ENCODE results near the gene DDX6. TPM values are rescaled to one million over a fixed set of nuclear protein-coding genes. Genes with fewer than 3 reads are reported as not detected.
A peak's percentile ranks its signal among the peaks of the same experiment; 100 is the strongest.
"Not testable (repeated sequence)": the region's sequence is repeated elsewhere in the genome, so short reads cannot be mapped to it uniquely, and the experiment has no call there.

Gene DDX6
- polyA plus RNA-seq, 6 donors from 2014 or later, result 71.3 to 140 (median 124) TPM

DNA sequence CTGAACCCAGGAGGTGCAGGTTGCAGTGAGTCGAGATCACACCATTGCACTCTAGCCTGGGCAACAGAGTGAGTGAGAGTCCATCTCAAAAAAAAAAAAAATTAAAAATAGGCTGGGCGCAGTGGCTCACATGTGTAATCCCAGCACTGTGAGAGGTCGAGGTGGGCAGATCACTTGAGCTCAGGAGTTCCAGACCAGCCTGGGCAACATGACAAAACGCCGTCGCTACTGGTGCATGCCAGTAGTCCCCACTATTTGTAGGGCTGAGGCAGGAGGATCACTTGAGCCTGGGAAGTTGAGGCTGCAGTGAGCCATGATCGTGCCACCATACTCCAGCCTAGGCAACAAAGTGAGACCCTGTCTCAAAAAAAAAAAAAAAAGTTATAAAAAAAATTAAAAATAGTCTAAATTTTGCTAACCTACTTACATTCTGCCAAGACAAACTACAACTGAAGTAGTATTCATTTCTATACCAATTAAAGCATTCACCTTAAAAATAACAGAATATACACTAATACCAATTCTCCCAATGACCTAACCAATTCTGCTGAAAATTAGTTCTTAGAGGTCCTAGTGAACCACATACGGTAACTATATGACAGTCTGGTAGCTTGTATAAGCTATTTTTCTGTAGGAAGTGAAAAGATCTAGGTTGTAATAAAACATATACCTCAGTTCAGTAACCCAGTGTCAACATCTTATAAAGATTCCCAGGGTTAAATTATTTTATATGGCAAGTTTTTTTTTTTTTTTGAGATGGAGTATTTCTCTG is 7.1 kb downstream of the DDX6 start:
- H3K36me3 Mint-ChIP-seq, result peaks cover 5 to 7% of the 10 kb centered on the region in 2 donors
- H3K9me3 Mint-ChIP-seq, result no peaks in the 10 kb centered on the region
- DNase-seq (no peak), ATAC-seq (ENCODE audit: low read depth in 2 of 2) (no peak)
- peak overlapping the region in 3 of 8 donors; percentile 9 to 26 (median 12) for H3K4me3 Mint-ChIP-seq
- peak overlapping the region in 2 of 6 donors; percentile 74 to 82 for H3K27ac Mint-ChIP-seq
- no peaks in the 10 kb centered on the region for H3K27me3 Mint-ChIP-seq
- peaks cover 16 to 68% (median 30%) of the 10 kb centered on the region in 3 donors for H3K4me1 Mint-ChIP-seq

DNA sequence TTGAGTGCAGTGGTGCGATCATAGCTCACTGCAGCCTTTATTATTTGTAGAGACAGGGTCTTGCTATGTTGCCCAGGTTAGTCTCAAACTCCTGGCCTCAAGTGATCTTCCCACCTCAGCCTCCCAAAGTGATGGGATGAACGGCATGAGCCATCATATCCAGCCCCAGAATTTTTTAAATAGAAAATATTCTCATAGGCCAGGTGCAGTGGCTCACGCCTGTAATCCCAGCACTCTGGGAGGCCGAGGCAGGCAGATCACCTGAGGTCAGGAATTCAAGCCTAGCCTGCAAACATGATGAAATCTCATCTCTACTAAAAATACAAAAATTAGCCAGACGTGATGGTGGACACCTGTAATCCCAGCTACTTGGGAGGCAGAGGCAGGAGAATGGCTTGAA is 7.6 kb downstream of the DDX6 start:
- H3K4me1 Mint-ChIP-seq, result peaks cover 16 to 64% (median 34%) of the 10 kb centered on the region in 3 donors

DNA sequence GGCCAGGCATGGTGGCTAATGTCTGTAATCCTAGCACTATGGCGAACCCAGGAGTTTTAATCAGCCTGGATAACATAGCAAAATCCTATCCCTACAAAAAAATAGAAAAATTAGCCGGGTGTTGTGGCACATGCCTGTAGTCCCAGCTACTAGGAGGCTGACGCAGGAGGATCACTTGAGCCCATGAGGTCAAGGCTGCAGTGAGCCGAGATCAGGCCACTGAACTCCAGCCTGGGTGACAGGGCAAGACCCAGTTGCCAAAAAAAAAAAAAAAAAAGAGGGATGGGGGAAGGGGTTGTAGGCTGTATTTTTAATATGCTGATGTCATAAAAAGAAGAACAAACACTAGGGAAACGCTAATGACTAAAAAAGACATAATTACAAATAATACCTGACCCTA is 12.1 kb downstream of the DDX6 start:
- no peaks in the 10 kb centered on the region for H3K27me3 Mint-ChIP-seq
- H3K9me3 Mint-ChIP-seq, result no peaks in the 10 kb centered on the region
- H3K4me3 Mint-ChIP-seq, result no peak overlapping the region
- peaks cover 7 to 26% of the 10 kb centered on the region in 2 donors for H3K36me3 Mint-ChIP-seq
- peak overlapping the region in 3 of 6 donors; percentile 77 to 83 (median 78) for H3K27ac Mint-ChIP-seq
- no peak for ATAC-seq (ENCODE audit: low read depth in 2 of 2)
- peaks cover 25 to 52% (median 50%) of the 10 kb centered on the region in 3 donors for H3K4me1 Mint-ChIP-seq
- no peak for DNase-seq

More for the DNA sequence above, 7.6 kb downstream of the DDX6 start:
- Mint-ChIP-seq H3K27ac (peak overlapping the region in 2 of 6 donors; percentile 81 to 82), H3K4me3 (peak overlapping the region in 1 of 8 donors; percentile 62)
- ATAC-seq (ENCODE audit: low read depth in 2 of 2); H3K27me3 Mint-ChIP-seq; H3K36me3 Mint-ChIP-seq; DNase-seq; H3K9me3 Mint-ChIP-seq: not testable (repeated sequence)

DNA sequence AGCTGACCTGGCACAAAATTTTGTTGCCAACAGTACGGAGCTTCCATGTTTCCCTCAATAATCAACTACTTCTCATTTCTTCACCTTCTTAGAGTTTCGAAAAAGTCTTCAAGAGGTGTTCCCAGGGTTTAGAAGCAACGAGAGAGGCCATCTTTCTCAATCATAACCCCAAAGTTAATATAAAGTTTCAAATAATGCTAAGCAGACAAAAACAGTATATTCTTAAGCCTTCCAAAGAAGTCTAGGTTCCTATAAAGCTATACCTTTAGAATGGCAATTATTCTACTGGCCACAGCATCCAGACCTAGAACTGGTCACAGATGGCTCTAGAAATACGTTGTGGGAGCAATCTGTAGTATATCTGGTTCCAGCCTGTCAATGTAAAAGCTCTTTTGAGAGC is 16.9 kb downstream of the DDX6 start:
- Mint-ChIP-seq H3K4me3 (peak overlapping the region in 1 of 8 donors; percentile 29), H3K9me3 (no peaks in the 10 kb centered on the region), H3K27ac (peak overlapping the region in 4 of 6 donors; percentile 29 to 91 (median 72)), H3K4me1 (peaks cover 44 to 74% (median 72%) of the 10 kb centered on the region in 3 donors), H3K36me3 (peaks cover 0 to 21% of the 10 kb centered on the region in 2 donors), H3K27me3 (no peaks in the 10 kb centered on the region)
- no peak for DNase-seq
- no peak for ATAC-seq (ENCODE audit: low read depth in 2 of 2)

DNA sequence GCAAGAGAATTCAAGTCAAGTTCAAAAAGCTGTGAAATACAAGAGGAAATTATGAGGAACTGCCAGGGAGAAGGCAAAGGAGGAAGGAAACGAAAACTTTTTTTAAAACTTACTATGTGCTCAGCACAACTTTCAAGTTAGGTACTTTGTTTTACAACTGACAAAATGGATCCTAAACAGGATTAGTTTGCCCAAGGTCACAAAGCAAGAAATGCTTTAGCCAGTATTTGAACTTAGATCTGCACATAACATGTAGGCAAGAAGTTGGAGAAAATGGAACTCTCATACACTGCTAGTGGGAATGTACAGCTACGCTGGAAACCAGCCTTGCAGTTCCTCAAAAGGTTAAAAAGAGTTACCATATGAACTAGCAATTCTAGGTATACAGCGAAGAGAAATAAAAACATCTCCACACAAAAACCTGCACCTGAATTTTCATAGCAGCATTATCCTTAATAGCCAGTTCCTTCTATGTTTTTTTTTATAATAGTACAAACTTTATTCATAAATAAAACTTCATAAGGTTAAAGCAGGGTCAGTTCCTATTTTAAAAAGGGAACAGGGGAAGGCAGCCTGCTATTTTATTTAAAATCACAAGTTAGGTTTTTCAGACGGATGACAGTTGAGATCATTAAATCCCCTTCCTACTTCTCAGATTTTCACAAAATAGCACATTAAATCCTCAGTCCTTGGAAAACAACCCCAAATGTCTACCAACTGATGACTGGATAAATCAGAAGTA is 19.2 kb downstream of the DDX6 start:
- Mint-ChIP-seq H3K36me3 (peaks cover 0 to 11% of the 10 kb centered on the region in 2 donors), H3K27ac (peak overlapping the region; percentile 29 to 91 (median 80)), H3K4me1 (peaks cover 44 to 83% (median 62%) of the 10 kb centered on the region in 3 donors), H3K4me3 (peak overlapping the region in 7 of 8 donors; percentile 44 to 88 (median 71)), H3K27me3 (no peaks in the 10 kb centered on the region), H3K9me3 (no peaks in the 10 kb centered on the region)
- ATAC-seq (ENCODE audit: low read depth in 2 of 2), result peak; percentile 30 to 36
- DNase-seq, result no peak

DNA sequence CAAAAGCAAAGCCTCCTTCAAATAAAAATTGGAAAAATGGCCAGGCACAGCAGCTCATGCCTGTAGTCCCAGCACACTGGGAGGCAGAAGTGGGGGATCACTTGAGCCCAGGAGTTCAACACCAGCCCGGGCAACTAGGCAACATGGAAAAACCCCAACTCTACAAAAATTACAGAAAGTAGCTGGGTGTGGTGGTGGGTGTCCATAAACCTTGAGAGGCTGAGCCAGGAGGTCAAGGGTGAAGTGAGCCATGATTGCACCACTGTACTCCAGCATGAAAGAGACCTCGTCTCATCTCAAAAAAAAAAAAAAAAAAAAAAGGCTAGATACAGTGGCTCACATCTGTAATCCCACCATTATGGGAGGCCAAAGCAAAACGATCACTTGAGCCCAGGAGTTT is 22.3 kb downstream of the DDX6 start:
- H3K4me3 Mint-ChIP-seq, result peak overlapping the region in 3 of 8 donors; percentile 0 to 42 (median 41)
- peaks cover 38 to 84% (median 45%) of the 10 kb centered on the region in 3 donors for H3K4me1 Mint-ChIP-seq
- no peak for DNase-seq
- H3K27ac Mint-ChIP-seq, result peak overlapping the region in 5 of 6 donors; percentile 38 to 77 (median 55)
- no peak for ATAC-seq (ENCODE audit: low read depth in 2 of 2)
- H3K36me3 Mint-ChIP-seq, result peaks cover 0 to 6% of the 10 kb centered on the region in 2 donors
- no peaks in the 10 kb centered on the region for H3K9me3 Mint-ChIP-seq
- H3K27me3 Mint-ChIP-seq, result no peaks in the 10 kb centered on the region

DNA sequence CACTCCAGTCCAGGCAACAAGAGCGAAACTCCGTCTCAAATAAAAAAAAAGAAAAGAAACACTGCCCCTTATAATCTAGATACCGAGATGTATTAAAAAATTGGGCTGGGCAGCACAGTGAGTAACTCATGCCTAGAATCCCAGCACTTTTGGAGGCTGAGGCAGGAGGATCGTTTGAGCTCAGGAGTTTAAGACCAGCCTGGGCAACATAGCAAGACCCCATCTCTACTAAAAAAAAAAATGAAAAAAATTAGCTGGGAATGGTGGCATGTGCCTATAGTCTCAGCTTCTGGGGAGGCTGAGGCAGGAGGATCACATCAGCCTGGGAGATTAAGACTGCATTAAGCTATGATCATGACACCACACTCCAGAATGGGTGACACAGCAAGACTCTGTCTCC is 24.9 kb downstream of the DDX6 start:
- DNase-seq (no peak), ATAC-seq (ENCODE audit: low read depth in 2 of 2) (no peak)
- Mint-ChIP-seq H3K27ac (peak overlapping the region in 1 of 6 donors; percentile 63), H3K36me3 (peaks cover 7 to 12% of the 10 kb centered on the region in 2 donors), H3K4me3 (no peak overlapping the region), H3K4me1 (peaks cover 23 to 57% (median 23%) of the 10 kb centered on the region in 3 donors), H3K9me3 (no peaks in the 10 kb centered on the region), H3K27me3 (no peaks in the 10 kb centered on the region)

DNA sequence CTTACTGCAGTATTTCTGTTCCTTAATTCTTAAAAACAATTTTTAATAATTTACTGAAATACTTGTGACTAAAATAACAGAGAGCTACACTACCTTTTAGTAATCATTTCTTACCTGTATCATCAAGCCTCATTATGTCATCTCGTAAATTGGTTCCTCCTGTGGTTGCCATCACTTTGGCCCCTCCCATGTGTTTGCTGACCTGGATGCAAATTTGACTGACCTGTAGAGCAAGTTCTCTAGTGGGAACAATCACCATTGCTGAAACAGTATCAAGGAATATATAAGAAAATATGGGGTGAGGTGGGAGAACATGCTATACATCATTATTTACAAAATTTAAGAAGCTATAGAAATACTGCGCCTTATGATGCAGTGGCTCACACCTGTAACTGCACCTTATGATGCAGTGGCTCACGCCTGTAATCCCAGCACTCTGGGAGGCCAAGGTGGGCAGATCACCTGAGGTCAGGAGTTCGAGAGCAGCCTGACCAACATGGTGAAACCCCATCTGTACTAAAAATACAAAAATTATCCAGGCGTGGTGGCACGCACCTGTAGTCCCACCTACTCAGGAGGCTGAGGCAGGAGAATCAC is 25.8 kb downstream of the DDX6 start:
- not testable (repeated sequence) for H3K4me3 Mint-ChIP-seq; H3K27me3 Mint-ChIP-seq; H3K9me3 Mint-ChIP-seq; DNase-seq; ATAC-seq (ENCODE audit: low read depth in 2 of 2)
- peaks cover 15 to 49% (median 19%) of the 10 kb centered on the region in 3 donors for H3K4me1 Mint-ChIP-seq
- peak overlapping the region in 2 of 6 donors; percentile 44 to 88 for H3K27ac Mint-ChIP-seq
- peaks cover 7 to 12% of the 10 kb centered on the region in 2 donors for H3K36me3 Mint-ChIP-seq

DNA sequence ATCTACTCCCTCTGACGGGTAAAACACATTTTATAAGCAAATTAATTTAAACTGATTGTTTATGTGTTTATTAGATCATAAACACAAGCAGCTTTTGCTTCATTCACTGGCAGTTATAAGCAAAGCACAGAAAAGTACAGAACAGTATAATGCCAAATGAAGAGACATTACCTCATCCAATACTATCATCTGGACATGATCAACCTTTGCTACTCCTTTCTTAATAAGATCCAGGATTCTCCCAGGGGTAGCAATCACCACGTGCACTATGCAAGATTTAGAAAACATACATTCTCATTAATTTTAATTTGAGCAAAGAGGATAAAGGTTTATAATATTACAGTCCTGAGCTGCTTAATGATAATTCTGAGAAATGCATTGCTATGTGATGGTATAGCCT is 27.9 kb downstream of the DDX6 start:
- H3K27me3 Mint-ChIP-seq, result no peaks in the 10 kb centered on the region
- no peak overlapping the region for H3K27ac Mint-ChIP-seq

DNA sequence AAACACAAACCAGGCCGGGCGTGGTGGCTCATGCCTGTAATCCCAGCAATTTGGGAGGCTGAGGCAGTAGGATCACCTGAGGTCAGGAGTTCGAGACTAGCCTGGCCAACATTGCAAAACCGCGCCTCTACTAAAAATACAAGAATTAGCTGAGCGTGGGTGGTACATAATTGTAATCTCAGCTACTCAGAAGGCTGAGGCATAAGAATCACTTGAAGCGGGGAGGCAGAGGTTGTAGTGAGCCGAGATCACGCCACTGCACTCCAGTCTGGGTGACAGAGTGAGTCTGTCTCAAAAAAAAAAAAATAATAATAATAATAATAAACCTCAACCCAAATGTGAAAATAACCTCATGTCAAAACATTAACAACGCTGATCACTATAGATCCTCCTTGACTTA is 29.0 kb downstream of the DDX6 start:
- peak overlapping the region in 1 of 6 donors; percentile 93 for H3K27ac Mint-ChIP-seq
- H3K4me1 Mint-ChIP-seq, result peaks cover 4 to 20% (median 7%) of the 10 kb centered on the region in 3 donors
- not testable (repeated sequence) for ATAC-seq (ENCODE audit: low read depth in 2 of 2); H3K27me3 Mint-ChIP-seq; H3K9me3 Mint-ChIP-seq; DNase-seq; H3K4me3 Mint-ChIP-seq
- H3K36me3 Mint-ChIP-seq, result peaks cover 7 to 14% of the 10 kb centered on the region in 2 donors

More for the DNA sequence above, 27.9 kb downstream of the DDX6 start:
- DNase-seq (no peak), ATAC-seq (ENCODE audit: low read depth in 2 of 2) (no peak)
- Mint-ChIP-seq H3K4me3 (no peak overlapping the region), H3K9me3 (no peaks in the 10 kb centered on the region), H3K36me3 (peaks cover 7 to 15% of the 10 kb centered on the region in 2 donors), H3K4me1 (peaks cover 5 to 29% (median 8%) of the 10 kb centered on the region in 3 donors)

DNA sequence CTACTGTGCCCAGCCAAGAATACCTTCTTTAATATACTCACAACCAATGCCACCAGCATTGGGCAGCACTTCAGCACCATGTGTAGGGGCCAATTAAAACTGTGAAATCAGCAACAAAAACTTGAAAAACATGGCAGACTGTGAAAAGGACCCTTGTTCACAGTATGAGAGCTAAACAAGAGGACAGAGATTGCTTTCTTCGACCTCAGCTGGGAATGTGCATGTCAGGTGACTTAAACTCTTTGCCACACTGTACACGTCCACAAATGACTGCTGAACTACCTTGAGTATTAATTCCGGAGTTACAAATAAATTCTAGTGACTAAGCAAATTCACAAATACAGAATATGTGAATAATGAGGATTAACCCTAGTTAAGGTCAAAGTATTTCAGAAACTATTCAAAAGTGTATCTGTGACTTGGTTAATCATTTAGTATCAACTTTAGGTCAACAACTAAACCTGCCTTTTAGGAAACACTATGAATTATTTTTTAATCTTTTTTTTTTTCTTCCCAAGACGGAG is 33.0 kb downstream of the DDX6 start:
- Mint-ChIP-seq H3K4me1 (peaks cover 0 to 4% (median 4%) of the 10 kb centered on the region in 3 donors), H3K4me3 (no peak overlapping the region), H3K36me3 (peaks cover 7 to 31% of the 10 kb centered on the region in 2 donors), H3K9me3 (no peaks in the 10 kb centered on the region), H3K27me3 (no peaks in the 10 kb centered on the region), H3K27ac (peak overlapping the region in 2 of 6 donors; percentile 27 to 42)
- ATAC-seq (ENCODE audit: low read depth in 2 of 2), result no peak
- DNase-seq, result no peak

DNA sequence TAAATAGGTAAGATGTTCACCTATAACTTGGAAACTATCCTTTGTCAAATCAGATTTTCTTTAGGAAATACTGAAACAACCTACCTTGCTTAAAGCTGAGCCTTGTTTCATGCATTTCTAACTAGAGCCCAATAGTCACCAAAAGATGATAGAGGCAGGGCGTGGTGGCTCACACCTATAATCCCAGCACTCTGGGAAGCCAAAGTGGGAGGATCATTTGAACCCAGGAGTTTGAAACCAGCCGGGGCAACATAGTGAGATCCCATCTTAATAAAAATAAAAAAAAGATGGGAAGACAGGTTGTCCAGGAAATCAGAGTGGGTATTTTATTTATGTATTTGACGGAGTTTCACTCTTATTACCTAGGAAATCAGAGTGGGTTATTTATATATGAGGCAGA is 38.3 kb downstream of the DDX6 start:
- no peak for DNase-seq
- Mint-ChIP-seq H3K9me3 (no peaks in the 10 kb centered on the region), H3K27me3 (no peaks in the 10 kb centered on the region), H3K36me3 (peaks cover 0 to 35% of the 10 kb centered on the region in 2 donors), H3K4me3 (no peak overlapping the region), H3K27ac (peak overlapping the region in 1 of 6 donors; percentile 45), H3K4me1 (peaks cover 0 to 7% (median 0%) of the 10 kb centered on the region in 3 donors)
- ATAC-seq (ENCODE audit: low read depth in 2 of 2), result no peak

DNA sequence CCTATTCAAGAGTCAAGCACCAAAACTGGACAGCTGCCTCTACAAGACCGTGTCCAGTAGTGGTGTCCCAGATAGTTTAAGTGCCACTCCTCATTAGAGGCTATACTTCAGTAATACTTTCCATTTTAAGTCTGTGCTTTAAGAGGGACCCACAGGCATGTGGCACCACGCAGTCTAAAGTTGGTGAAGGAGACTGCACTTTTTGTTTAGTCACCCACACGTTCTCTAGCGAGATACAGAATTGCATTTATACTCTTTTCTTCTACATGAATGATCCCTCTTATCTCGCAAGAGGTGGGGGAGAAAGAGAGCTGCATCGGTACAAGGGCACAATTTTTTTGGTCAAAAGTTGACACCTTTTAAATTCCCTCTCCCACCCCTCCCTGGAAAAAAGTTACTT is 41.5 kb downstream of the DDX6 start:
- no peak for ATAC-seq (ENCODE audit: low read depth in 2 of 2)
- Mint-ChIP-seq H3K27ac (peak overlapping the region in 3 of 6 donors; percentile 20 to 71 (median 60)), H3K9me3 (no peaks in the 10 kb centered on the region), H3K36me3 (peaks cover 0 to 25% of the 10 kb centered on the region in 2 donors), H3K27me3 (no peaks in the 10 kb centered on the region), H3K4me3 (peak overlapping the region in 1 of 8 donors; percentile 10), H3K4me1 (peaks cover 3 to 7% (median 3%) of the 10 kb centered on the region in 3 donors)
- no peak for DNase-seq
